ENCODE data around the gene ENC1.

DNA sequence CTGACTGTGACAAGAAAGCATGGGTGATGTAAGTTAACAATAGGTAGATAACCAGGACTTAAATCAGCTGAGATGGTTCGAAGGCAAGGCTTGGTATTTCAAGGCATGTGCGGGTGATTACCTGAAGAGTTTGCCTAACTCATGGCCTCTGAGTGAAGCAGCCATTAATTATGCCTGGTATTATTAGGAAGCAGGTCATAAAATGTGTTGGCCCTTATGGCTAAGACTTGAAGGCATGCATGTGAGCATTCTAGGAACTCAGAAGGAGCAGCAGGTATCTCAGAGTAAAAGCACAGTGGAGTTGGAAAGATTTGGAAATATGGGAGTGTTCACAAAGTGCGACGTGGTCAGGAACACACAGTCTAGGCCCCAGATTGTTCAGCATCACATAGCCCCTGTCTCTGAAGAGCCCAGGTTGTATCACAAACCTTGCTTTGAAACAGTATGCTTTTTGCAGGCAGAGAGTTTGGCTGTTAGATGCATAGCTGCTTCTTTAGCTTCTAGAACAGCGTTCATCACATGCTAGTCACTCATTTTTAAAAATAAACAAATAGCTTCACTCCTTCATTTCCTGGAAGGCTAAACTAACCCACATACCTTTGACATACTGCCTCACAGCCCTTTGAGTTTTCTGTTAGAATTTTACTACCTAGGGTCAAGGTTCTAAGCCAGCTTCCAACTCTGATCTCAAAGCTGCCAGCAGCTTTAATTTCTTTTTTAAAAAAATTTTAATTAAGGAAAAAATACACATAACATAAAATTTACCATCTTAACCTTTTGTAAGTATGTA is 46.6 kb upstream of the ENC1 start:
- no peak for TF ChIP-seq CTCF (IDR thresholded peaks at IDR 0.05)
- TF ChIP-seq POLR2A (IDR thresholded peaks at IDR 0.05): no peak
